NCI-H226 (cell line): ENCODE results near the gene OXNAD1.

ENCODE experiments used
- DNase-seq: peaks from one replicate; pipeline ENCODE4 v3.0.0-alpha.2; 2015

The OXNAD1 gene

GRCh38 chr3:16304061-16305010 lies 39.3 kb downstream of the OXNAD1 start:
- DNase-seq: no peak

DNA sequence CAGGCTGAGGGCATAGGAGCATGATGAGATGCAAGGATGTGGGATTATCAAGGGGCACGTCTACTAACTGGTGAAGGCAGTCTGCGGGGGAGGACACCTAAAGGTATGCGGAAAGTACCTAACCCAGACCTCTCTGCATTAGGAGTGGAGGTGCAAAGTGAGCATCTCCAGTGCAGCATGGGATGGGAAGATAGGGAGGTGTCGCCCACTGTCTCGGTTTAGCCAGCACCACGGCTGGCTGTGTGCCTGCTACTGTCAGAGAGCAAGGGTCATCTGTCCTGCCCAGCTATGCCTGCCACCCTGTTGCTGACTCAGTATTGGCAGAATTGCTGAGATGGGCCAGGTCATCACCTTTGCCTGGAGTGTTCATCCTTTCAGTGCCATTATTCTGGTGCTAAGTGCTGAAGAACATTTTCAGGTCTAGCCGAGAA lies 40.1 kb downstream of the OXNAD1 start:
- DNase-seq: no peak

- peak; percentile 44 for DNase-seq
Measured at GRCh38 chr3:16307832-16308531, 43.0 kb downstream of the OXNAD1 start.

GRCh38 chr3:16308727-16309126 lies 43.7 kb downstream of the OXNAD1 start:
- no peak for DNase-seq

DNA sequence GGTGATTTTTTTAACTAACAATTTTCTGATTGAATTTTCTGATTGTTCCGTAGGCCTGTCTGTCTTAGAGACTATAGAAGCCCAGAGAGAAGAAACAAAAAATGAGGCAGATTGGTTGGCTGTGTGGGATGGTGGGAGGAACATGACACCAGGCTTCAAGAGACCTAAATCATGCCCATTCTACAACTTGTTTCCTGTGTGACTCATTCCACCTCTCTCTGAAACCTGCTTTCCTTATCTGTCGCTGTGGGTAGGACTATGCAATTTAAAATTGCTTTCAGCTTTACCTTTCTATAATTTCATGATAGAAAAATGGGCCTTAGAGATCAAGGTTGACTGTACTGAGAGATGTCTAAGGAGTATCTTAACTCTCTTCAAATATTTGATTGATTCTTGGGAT lies 44.5 kb downstream of the OXNAD1 start:
- peak; percentile 94 for DNase-seq

- peak; percentile 14 for DNase-seq
Measured at GRCh38 chr3:16310486-16310885, 45.5 kb downstream of the OXNAD1 start.

GRCh38 chr3:16311960-16312451 lies 47.0 kb downstream of the OXNAD1 start:
- peak; percentile 90 for DNase-seq

DNA sequence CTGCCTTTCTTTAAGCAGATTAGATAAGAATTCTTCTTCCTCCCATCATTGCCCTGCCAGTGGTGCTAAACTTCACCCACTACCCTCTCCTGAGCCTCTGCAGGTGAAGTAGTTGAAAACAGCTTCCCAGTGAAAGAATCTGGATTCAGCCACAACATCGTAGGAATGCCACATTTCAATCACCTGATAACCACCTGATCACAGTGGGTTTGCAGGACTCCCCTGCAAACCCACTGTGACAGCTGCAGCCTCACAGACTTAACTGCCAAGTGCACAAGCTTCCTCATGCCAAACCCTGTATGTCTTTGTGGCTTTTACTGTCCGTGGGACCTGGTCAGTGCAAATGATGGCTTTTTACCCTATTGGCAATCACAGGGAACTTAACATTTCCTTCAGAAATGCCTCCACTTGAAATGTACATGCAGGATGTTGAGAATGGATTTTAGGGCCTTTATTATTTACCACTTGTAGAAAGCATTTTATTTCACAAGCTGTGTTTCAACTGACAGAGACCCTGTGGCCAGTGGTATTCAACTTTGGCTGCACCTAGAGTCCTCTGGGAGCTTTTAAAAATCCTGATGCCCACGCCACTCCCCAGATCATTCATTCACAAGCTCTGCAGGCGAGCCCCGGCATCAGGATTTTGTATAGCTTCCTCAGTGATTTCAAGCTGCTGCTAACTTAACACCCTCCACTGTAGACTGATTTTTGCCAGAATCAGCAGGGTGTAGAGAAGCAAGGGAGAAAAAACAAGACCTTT lies 49.1 kb downstream of the OXNAD1 start:
- no peak for DNase-seq

DNA sequence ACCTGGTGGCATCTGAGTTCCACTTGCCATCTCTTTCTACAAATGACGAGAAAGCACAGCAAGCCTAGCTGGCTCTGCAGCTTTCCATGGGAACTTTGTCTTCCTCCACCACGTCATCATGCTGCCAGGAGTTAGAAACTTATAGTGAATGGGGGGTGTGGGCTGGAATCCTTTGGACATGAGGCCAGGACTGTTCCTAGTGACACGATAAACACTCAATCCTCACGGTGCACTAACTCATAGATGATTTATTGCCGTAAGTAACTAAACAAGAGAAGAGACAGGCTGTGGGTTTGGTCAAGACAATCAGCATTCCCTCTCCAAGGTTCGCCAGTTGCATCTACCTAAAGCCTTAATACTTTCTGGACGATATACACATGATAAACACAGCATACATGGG lies 50.6 kb downstream of the OXNAD1 start:
- no peak for DNase-seq

DNA sequence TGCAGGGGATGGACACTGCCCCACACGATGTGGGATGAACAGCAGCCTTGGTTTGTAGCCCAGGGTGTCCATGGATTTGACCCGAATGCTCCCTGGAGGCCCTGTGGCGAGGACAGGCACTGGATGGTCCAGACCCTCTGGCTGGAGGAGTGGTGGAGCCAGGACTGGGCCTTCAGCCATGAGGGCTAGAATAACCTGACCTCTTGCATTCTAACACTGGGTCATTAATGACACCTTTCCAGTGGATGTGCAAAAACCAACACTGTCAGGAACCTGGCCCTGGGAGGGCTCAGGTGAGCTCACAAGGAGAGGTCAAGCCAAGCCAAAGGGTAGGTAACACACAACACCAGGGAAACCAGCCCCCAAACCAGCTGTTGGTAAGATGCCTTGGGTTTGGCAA lies 51.4 kb downstream of the OXNAD1 start:
- no peak for DNase-seq

GRCh38 chr3:16316847-16317560 lies 52.0 kb downstream of the OXNAD1 start:
- DNase-seq: no peak

DNA sequence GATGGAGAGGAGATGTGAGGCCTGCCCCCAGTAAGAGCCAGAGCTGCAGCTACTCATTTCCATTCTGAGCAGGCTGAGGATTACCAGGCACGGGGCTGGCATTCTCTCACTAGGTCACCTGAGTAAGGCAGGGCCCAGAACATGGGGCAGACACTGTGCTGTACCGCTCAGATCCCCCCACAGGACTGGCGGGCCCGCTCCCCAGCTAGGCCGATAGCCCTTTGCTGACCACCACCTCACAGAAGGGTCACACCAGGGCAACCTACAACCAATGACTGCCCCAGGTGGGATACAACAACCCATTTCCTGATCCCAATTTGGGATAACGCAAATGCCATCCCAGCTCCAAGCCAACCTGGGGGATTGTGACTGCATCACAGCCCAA lies 52.5 kb downstream of the OXNAD1 start:
- DNase-seq: no peak

DNA sequence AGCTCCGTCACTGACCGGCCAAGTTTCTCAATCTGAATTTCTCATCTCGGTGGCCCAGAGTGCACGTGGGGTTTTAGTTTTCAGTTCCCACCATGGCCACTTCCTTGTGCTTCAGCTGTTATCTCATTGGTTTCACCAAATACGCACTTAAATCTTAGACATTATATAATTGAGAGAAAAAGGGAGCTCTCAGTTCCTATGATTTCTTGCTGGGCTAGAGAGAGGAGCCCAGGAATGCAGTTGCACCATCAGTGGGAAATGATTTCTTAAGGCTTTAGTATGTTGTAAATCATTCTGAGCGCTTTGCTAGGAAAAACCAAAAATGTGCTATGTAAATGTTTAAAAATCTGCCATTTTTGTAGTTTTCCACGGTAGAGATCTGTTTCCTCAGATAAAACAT lies 53.2 kb downstream of the OXNAD1 start:
- DNase-seq: no peak

DNA sequence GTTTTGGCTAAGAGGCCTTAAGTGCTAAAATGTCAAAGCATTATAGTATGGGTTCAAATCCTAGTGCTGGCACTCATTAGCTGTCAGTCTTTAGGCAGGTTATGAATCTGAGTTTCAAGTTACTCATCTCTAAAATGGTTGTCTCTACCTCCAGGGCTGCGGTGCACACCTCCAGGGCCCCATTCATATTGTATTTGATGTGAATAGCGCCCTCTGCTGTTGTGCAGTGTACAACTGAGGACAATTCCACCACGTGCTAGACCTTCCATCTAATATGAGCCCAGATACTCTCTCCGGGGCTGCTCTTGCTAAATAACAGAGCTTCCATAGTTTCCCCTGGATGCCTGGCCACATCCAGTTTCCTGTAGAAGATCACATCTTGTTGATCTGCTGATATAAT lies 54.3 kb downstream of the OXNAD1 start:
- no peak for DNase-seq

- DNase-seq: no peak
Measured at GRCh38 chr3:16319723-16320122, 54.7 kb downstream of the OXNAD1 start.

- no peak for DNase-seq
Measured at GRCh38 chr3:16320711-16321110, 55.7 kb downstream of the OXNAD1 start.

GRCh38 chr3:16322189-16322588 lies 57.2 kb downstream of the OXNAD1 start:
- no peak for DNase-seq

DNA sequence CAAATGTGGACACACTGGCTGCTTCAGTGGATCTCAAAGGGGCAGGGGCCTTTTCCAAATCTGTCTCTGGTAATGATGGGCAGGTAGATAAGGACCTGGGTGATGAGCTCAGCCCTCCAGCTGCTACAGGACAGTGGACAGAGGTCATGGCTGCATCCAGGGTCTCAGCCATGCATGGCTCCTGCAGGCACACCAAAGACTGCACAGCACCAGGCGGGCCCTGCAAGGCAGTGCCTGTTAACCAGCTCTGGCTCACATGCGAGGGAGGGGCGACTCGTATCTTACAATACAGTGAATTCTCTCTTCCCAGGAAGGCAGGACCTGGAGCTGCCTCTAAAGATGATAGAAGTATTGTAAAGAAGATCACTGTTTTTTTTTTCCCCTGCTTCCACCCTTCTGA lies 58.7 kb downstream of the OXNAD1 start:
- DNase-seq: no peak

DNA sequence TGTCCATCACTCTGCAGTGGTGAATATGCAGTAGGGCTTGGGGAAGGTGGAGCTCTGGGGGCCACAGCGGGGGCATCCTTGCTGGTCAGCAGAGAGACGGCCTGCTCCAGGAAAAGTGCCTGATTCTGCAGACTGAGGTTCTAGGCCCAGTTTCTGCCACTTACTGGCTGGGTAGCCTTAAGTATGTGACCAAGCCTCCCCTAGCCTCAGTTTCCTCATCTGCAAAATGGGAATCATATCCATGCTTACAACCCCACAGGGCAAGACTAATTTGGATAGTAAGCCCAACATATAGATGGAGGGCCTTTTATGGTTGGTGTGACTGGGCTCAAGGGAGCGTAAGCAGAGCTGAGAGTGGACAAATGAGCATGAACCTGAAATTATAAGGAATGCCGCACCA lies 60.8 kb downstream of the OXNAD1 start:
- DNase-seq: no peak

GRCh38 chr3:16326724-16327349 lies 61.8 kb downstream of the OXNAD1 start:
- no peak for DNase-seq

DNA sequence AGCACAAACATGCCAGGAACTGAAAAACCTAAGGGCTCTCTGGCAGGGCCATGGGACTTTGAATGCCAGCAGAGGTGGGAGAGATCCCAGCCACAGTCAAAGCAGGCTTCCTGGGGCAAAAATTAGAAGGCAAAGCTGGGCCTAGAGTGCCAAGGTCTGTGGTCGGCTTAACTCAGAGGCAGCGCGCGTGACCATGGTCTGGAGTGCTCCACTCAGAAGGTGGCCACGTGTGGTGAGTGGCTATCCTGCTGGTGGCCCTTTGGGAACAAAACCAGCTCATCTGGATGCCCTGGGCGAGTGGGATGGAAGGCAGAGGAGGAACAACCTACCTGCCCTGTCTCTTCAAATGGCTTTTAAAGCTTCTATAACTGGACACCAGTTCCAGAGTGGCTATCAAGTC lies 63.1 kb downstream of the OXNAD1 start:
- no peak for DNase-seq
